H1 (cell line): ENCODE data around the gene RELL2. TPM values are rescaled to one million over a fixed set of nuclear protein-coding genes. Genes with fewer than 3 reads are reported as not detected.

Experiments used
- CTCF ChIA-PET: fragments of 300-600 bp; sonication (Branson Sonifier 250); formaldehyde crosslinking; loops from one replicate; lab custom pipeline; 2021; ENCODE audit not compliant: partially characterized antibody; lab: Charles Lee
- POLR2A ChIA-PET: fragments of 300-600 bp; sonication (Branson Sonifier 250); formaldehyde crosslinking; loops from one replicate; lab custom pipeline; 2021; ENCODE audit warnings: inconsistent platforms; ENCODE audit not compliant: partially characterized antibody; lab: Charles Lee
- DNase-seq, 2 experiments: peaks; one replicate each; pipeline versions ENCODE4 v3.0.0 to v3.0.0-alpha.2; 2010 to 2022; ENCODE audit warnings: low spot score in 2 of 2, low read depth in 1 of 2, mixed read lengths in 1 of 2
- FAIRE-seq: peaks from 2 replicates; lab custom pipeline; 2011; peaks lifted over from hg19 to GRCh38; lab: Jason Lieb, UNC
- H2AFZ ChIP-seq: 2 replicates; pipeline ENCODE4 v1.8.1; 2012; ENCODE audit warnings: low read length, inconsistent platforms
- H2AK5ac ChIP-seq: 2 replicates; pipeline ENCODE4 v1.6.1; 2013; ENCODE audit warnings: low read depth, low read length
- H2BK120ac ChIP-seq: replicated peaks from 2 replicates; pipeline ENCODE3; 2013; ENCODE audit warnings: low read depth, low read length, inconsistent platforms
- H2BK12ac ChIP-seq: 2 replicates; pipeline ENCODE4 v1.6.1; 2013; ENCODE audit warnings: low read depth, low read length
- H2BK15ac ChIP-seq: 2 replicates; pipeline ENCODE4 v1.6.1; 2013; ENCODE audit warnings: low read length
- H2BK20ac ChIP-seq: 2 replicates; pipeline ENCODE4 v1.6.1; 2013; ENCODE audit warnings: low read length
- H2BK5ac ChIP-seq: 2 replicates; pipeline ENCODE4 v1.6.1; 2013; ENCODE audit warnings: low read depth, low read length
- H3K14ac ChIP-seq: 2 replicates; pipeline ENCODE4 v1.6.1; 2013; ENCODE audit warnings: inconsistent platforms; ENCODE audit not compliant: insufficient read length
- H3K18ac ChIP-seq: 2 replicates; pipeline ENCODE4 v1.6.1; 2013; ENCODE audit warnings: low read length; ENCODE audit errors: extremely low read depth
- H3K23ac ChIP-seq: 2 replicates; pipeline ENCODE4 v1.6.1; 2013; ENCODE audit warnings: inconsistent platforms; ENCODE audit not compliant: insufficient read length
- H3K23me2 ChIP-seq: 2 replicates; pipeline ENCODE4 v1.6.1; 2013; ENCODE audit warnings: low read depth, low read length
- H3K27ac ChIP-seq: 2 replicates; pipeline ENCODE4 v1.6.1; 2011; ENCODE audit warnings: low read depth, low read length, inconsistent platforms
- H3K27me3 ChIP-seq, 4 experiments: replicated peaks in 1 of 4; 1 replicate in 1 of 4; 2 replicates in 3 of 4; pipeline versions ENCODE4 v1.6.1 to v1.8.1; 2011 to 2013; ENCODE audit warnings: low read length in 3 of 4, mild to moderate bottlenecking in 3 of 4, inconsistent platforms in 2 of 4, mixed read lengths in 2 of 4, moderate library complexity in 1 of 4; ENCODE audit not compliant: control insufficient read depth in 3 of 4, insufficient read depth in 3 of 4; ENCODE audit errors: extremely low read depth in 1 of 4
- H3K36me3 ChIP-seq, 4 experiments: 2 replicates each; pipeline versions ENCODE4 v1.6.1 to v1.8.1; 2011 to 2013; ENCODE audit warnings: mild to moderate bottlenecking in 4 of 4, low read length in 3 of 4, moderate library complexity in 2 of 4, control low read depth in 1 of 4, inconsistent platforms in 1 of 4; ENCODE audit not compliant: insufficient read depth in 4 of 4, control insufficient read depth in 2 of 4
- H3K4ac ChIP-seq: replicated peaks from 2 replicates; pipeline ENCODE3; 2013; ENCODE audit warnings: low read length, low read depth, mixed read lengths, inconsistent platforms; ENCODE audit not compliant: insufficient read length
- H3K4me1 ChIP-seq, 4 experiments: replicated peaks in 1 of 4; 1 replicate in 1 of 4; 2 replicates in 3 of 4; pipeline versions ENCODE4 v1.6.1 to v1.8.1; 2011 to 2013; ENCODE audit warnings: low read length in 3 of 4, inconsistent platforms in 2 of 4, mixed read lengths in 1 of 4; ENCODE audit not compliant: insufficient read depth in 4 of 4, control insufficient read depth in 3 of 4
- H3K4me2 ChIP-seq, 2 experiments: 2 replicates each; pipeline versions ENCODE4 v1.6.1 to v1.8.1; 2011 to 2013; ENCODE audit warnings: low read depth in 2 of 2, low read length in 2 of 2, control low read depth in 1 of 2, inconsistent platforms in 1 of 2, mild to moderate bottlenecking in 1 of 2; ENCODE audit not compliant: insufficient read depth in 1 of 2
- H3K4me3 ChIP-seq, 4 experiments: fragments of 200-600, 300-600 bp in 1 of 4; sonication (generic), shearing (Covaris generic), sonication (Bioruptor Twin) in 1 of 4; 2 replicates each; pipeline versions ENCODE4 v1.5.1 to v1.8.1; 2011 to 2016; ENCODE audit warnings: low read length in 4 of 4, low read depth in 3 of 4, control low read depth in 2 of 4, inconsistent platforms in 2 of 4, mild to moderate bottlenecking in 2 of 4, mixed read lengths in 1 of 4, moderate library complexity in 1 of 4; ENCODE audit not compliant: insufficient read depth in 2 of 4; ENCODE audit errors: extremely low read depth in 1 of 4
- H3K56ac ChIP-seq: replicated peaks from 2 replicates; pipeline ENCODE3; 2013; ENCODE audit warnings: low read depth, mild to moderate bottlenecking, mixed read lengths, low read length, inconsistent platforms; ENCODE audit not compliant: insufficient read length
- H3K79me1 ChIP-seq: 2 replicates; pipeline ENCODE4 v1.6.1; 2013; ENCODE audit warnings: low read depth, low read length, control low read depth
- H3K79me2 ChIP-seq, 2 experiments: 2 replicates each; pipeline versions ENCODE4 v1.6.1 to v1.8.1; 2012 to 2013; ENCODE audit warnings: low read length in 2 of 2, mild to moderate bottlenecking in 2 of 2, inconsistent platforms in 1 of 2; ENCODE audit not compliant: insufficient read depth in 2 of 2, control insufficient read depth in 1 of 2
- H3K9ac ChIP-seq, 4 experiments: replicated peaks in 1 of 4; 1 replicate in 1 of 4; 2 replicates in 3 of 4; pipeline versions ENCODE4 v1.6.1 to v1.8.1; 2011 to 2013; ENCODE audit warnings: low read depth in 3 of 4, low read length in 3 of 4, control low read depth in 2 of 4, mild to moderate bottlenecking in 2 of 4, moderate library complexity in 2 of 4, inconsistent platforms in 1 of 4; ENCODE audit errors: extremely low read depth in 1 of 4
- H3K9me3 ChIP-seq, 2 experiments: 2 replicates each; pipeline versions ENCODE4 v1.6.1 to v1.8.1; 2012 to 2013; ENCODE audit warnings: mild to moderate bottlenecking in 2 of 2, moderate library complexity in 2 of 2, control low read depth in 1 of 2, inconsistent platforms in 1 of 2, low read depth in 1 of 2, low read length in 1 of 2, mixed read lengths in 1 of 2; ENCODE audit not compliant: insufficient read depth in 2 of 2
- H4K20me1 ChIP-seq, 2 experiments: replicated peaks in 1 of 2; 2 replicates each; pipeline versions ENCODE3 to v1.8.1; 2011 to 2013; ENCODE audit warnings: inconsistent platforms in 2 of 2, low read length in 2 of 2, mild to moderate bottlenecking in 1 of 2; ENCODE audit not compliant: insufficient read depth in 2 of 2, control insufficient read depth in 1 of 2
- H4K5ac ChIP-seq: 2 replicates; pipeline ENCODE4 v1.6.1; 2013; ENCODE audit warnings: low read length, low read depth, mixed read lengths, inconsistent platforms; ENCODE audit not compliant: insufficient read length
- H4K8ac ChIP-seq: 2 replicates; pipeline ENCODE4 v1.8.0; 2013; ENCODE audit warnings: mild to moderate bottlenecking, moderate library complexity, low read length, inconsistent platforms; ENCODE audit not compliant: insufficient read depth; ENCODE audit errors: extremely low read depth
- H4K91ac ChIP-seq: replicated peaks from 2 replicates; pipeline ENCODE3; 2013; ENCODE audit warnings: low read length, mixed read lengths, inconsistent platforms; ENCODE audit not compliant: insufficient read length
- CHD2 ChIP-seq: IDR thresholded peaks from 2 replicates; pipeline ENCODE4 v1.6.1; 2012; ENCODE audit warnings: low read length, improper control_type of control experiment
- SP2 ChIP-seq: IDR thresholded peaks from 2 replicates; pipeline ENCODE4 v1.6.1; 2012; ENCODE audit warnings: mild to moderate bottlenecking, low read length, inconsistent platforms
- WGBS, 2 experiments: shearing (Covaris generic) in 1 of 2; methylation state at CpG; one replicate each; pipeline versions ENCODE4 v1.1.6 to v1.1.7; 2013 to 2015; ENCODE audit warnings: low lambda C conversion rate in 2 of 2, mixed read lengths in 2 of 2, inconsistent platforms in 1 of 2, low coverage in 1 of 2, missing lambda C conversion rate in 1 of 2; ENCODE audit not compliant: insufficient replicate concordance in 2 of 2, insufficient coverage in 1 of 2, insufficient read length in 1 of 2; ENCODE audit errors: extremely low coverage in 1 of 2, missing lambda C conversion rate in 1 of 2; 5-methylcytosine and 5-hydroxymethylcytosine counted together
- polyA plus RNA-seq, 7 experiments: library from polyadenylated mRNA; depleted of rRNA in 3 of 7; stranded (reverse) in 5 of 7; unstranded in 2 of 7; fragments of >200 nt in 5 of 7; fragments of 200-250 nt in 2 of 7; gene quantifications; 1 replicate in 5 of 7; 2 replicates in 1 of 7; 4 replicates in 1 of 7; pipeline versions ENCODE4 v1.2.1 to v1.2.3, GENCODE V29; 2011 to 2013; ENCODE audit warnings: missing spikeins in 2 of 7, mixed read lengths in 2 of 7
- total RNA-seq: library from RNA; stranded (reverse); fragmentation: NEBNext Ultra II Directional; extraction: Animal tissue kit (Norgen Biotek cat#: 25700); gene quantifications from 2 replicates; pipeline ENCODE4 v1.2.1, GENCODE V29; 2021

Gene RELL2
- total and polyA plus RNA-seq, 2 of the 8 experiments (the other 6 are each of a cell fraction or from before 2014, with no cell fraction given): 18.6 to 23.7 TPM

GRCh38 chr5:141597394-141597793, 39.4 kb upstream of the RELL2 start:
- TF ChIP-seq SP2: no peak
- TF ChIP-seq CHD2: no peak

More at GRCh38 chr5:141597394-141597793, 39.4 kb upstream of the RELL2 start:
- Histone ChIP-seq H2BK20ac (no peak overlapping the region), H3K4me3 (no peak overlapping the region), H3K18ac (no peak overlapping the region), H3K4ac (no peak overlapping the region), H3K9me3 (no peaks in the 10 kb centered on the region), H3K4me1 (no peaks in the 10 kb centered on the region; a peak in 1 of 7 replicates), H2AK5ac (no peak overlapping the region), H2BK120ac (no peak overlapping the region), H3K79me1 (0 out of 2 replicates have a peak, but pooled peaks cover 4% of the 10 kb centered on the region), H3K9ac (no peak overlapping the region), H3K4me2 (no peak overlapping the region), H2BK5ac (no peak overlapping the region; the same call in 1 of the 2 replicates), H3K27me3 (no peaks in the 10 kb centered on the region), H4K8ac (no peak overlapping the region), H3K23ac (no peak overlapping the region), H2AFZ (no peak overlapping the region), H3K79me2 (peaks cover 0 to 58% of the 10 kb centered on the region in 2 experiments; a peak in 2 of 4 replicates), H4K5ac (no peak overlapping the region), H3K56ac (no peak overlapping the region), H3K27ac (no peak overlapping the region), H3K36me3 (no peaks in the 10 kb centered on the region), H3K14ac (no peak overlapping the region), H4K20me1 (peaks cover 6% of the 10 kb centered on the region in 2 experiments), H2BK12ac (no peak overlapping the region), H3K23me2 (no peaks in the 10 kb centered on the region), H2BK15ac (no peak overlapping the region), H4K91ac (no peak overlapping the region)
- ChIA-PET POLR2A (interaction anchor here (1.6 to 2.2 kb wide), 2 partner anchors 19 to 22 kb away, joined by 6 to 10 read pairs; partner anchors contain the start of gene DIAPH1), CTCF (interaction anchor here (0.6 to 4.0 kb wide), 9 partner anchors 12 to 167 kb away, joined by 3 to 46 read pairs (median 5); partner anchors contain the start of genes DIAPH1 and PCDHGA12)
- 95% methylated on average over 2 of the region's 2 CpGs; no CpG with 5 or more reads in 1 of the 2 experiments for WGBS, 2 experiments
- FAIRE-seq: no peak
- no peak for DNase-seq
